GM12875 (cell line): ENCODE measurements around the gene BUB1B.

Experiments
- H3K4me3 ChIP-seq: one replicate; pipeline ENCODE4 v1.5.1; 2011; ENCODE audit warnings: low read depth, low read length, control low read depth
- TF ChIP-seq, protein P1 (sequence below): IDR thresholded peaks from 2 replicates; pipeline ENCODE4 v1.5.1; 2011; ENCODE audit warnings: low read depth, mild to moderate bottlenecking, control low read depth, inconsistent platforms, low read length, moderate library complexity, borderline replicate concordance; ENCODE audit not compliant: insufficient read depth

Gene BUB1B

DNA sequence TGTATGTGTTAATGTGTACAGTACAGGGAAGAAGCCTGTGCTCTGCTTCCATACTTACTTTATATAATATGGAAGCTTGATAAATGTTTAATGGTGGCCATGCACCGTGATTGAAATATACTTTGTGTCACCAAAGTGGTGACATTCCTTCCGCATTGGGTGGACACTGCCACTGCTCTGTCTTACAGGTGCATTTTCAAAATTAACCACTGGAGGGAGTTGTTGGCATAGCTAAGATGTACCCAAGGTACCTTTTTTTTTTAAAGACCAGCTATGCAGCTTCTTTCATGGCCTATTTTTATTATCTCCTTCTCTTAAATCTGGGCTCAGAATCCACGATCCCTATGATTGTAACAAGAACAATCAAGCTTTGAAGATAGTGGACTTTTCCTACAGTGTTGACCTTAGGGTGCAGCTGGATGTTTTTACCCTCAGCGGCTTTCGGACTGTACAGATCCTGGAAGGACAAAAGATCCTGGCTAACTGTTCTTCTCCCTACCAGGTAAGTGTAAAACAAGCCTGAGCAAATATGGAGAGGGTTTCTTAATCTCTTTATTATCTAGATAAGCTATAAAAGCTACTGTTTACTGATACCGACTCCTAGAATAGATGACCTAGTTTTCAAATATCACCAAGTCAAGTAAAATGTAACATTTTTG is 56.4 kb downstream of the BUB1B start:
- TF ChIP-seq, protein P1, sequence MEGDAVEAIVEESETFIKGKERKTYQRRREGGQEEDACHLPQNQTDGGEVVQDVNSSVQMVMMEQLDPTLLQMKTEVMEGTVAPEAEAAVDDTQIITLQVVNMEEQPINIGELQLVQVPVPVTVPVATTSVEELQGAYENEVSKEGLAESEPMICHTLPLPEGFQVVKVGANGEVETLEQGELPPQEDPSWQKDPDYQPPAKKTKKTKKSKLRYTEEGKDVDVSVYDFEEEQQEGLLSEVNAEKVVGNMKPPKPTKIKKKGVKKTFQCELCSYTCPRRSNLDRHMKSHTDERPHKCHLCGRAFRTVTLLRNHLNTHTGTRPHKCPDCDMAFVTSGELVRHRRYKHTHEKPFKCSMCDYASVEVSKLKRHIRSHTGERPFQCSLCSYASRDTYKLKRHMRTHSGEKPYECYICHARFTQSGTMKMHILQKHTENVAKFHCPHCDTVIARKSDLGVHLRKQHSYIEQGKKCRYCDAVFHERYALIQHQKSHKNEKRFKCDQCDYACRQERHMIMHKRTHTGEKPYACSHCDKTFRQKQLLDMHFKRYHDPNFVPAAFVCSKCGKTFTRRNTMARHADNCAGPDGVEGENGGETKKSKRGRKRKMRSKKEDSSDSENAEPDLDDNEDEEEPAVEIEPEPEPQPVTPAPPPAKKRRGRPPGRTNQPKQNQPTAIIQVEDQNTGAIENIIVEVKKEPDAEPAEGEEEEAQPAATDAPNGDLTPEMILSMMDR: peak; percentile 55; the same call in 1 of the 2 replicates
- no peak overlapping the region for H3K4me3 ChIP-seq

DNA sequence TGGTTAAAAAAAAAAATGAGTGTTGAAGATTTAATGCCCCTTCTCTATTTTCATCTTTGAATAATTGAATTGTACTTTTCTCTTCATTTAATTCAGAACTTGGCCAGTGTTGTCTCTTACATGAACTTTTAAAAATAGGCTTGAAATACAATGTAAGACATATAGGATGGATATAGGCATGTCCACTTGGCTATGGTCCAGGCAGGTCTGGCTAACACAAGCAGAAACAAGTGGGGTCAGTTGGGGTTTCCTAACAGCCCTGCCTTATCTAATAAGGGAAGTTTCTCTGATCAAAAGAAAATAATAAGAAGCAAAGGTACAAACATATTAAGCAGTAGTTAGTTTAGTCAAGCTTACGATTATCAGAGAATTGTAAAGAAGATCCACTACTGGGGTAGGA is 58.9 kb downstream of the BUB1B start:
- TF ChIP-seq, protein P1: no peak
- H3K4me3 ChIP-seq: no peak overlapping the region

DNA sequence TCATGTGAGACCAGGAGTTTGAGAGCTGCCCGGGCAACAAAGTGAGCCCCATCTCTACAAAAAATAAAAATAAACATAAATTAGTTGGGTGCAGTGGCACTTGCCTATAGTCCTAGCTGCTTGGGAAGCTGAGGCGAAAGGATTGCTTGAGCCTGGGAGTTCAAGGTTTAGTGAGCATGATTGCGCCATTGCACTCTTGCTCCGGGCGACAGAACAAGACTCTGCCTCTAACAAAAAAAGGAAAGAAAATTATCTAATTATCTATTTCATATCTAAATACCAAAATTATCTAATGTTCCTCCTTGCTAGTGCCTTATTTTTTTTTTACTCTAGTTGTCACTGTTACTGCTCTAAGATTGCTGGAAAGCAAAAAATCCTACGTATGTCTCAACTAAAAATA is 61.3 kb downstream of the BUB1B start:
- H3K4me3 ChIP-seq: no peak overlapping the region
- TF ChIP-seq, protein P1: no peak

DNA sequence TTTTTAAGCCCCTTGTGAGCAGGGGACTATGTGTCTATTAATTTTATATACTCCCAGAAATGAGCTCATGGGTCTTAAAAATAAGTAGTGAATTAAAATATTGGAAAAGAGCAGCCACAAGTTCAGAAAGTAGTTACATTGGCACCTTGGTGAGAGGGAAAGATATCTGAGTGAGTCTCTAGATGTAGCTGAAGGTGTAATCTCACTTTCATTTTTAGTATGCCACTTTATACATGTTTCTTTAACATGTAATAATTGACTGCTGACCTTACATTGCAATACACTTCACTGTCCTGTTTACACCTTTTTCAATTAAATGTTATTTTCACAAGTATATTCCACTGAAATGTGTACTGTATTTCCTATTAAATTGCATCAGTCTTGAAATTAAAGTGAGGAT is 65.9 kb downstream of the BUB1B start:
- TF ChIP-seq, protein P1: no peak
- no peak overlapping the region for H3K4me3 ChIP-seq

DNA sequence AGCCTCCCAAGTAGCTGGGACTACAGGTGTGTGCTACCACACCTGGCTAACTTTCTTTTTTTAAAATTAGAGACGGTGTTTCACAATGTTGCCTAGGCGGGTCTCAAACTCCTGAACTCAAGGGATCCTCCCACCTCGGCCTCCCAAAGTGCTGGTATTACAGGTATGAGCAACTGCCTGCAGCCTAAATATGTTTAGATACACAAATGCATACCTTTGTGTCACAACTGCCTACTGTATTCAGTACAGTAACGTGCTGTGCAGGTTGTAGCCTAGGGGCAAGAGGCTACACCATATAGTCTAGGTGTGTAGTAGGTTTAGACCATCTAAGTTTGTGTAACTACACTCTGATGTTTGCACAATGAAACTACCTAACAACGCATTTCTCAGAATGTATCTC is 68.4 kb downstream of the BUB1B start:
- no peak overlapping the region for H3K4me3 ChIP-seq
- TF ChIP-seq, protein P1: no peak

- TF ChIP-seq, protein P1: no peak
- no peak overlapping the region for H3K4me3 ChIP-seq
Observed at GRCh38 chr15:40229956-40230355, 69.1 kb downstream of the BUB1B start.

- H3K4me3 ChIP-seq: no peak overlapping the region
- TF ChIP-seq, protein P1: no peak
Observed at GRCh38 chr15:40232625-40233070, 71.8 kb downstream of the BUB1B start.
